Measurements from ENCODE around the gene LIG4. TPM values are rescaled to one million over a fixed set of nuclear protein-coding genes. Genes with fewer than 3 reads are reported as not detected.

LIG4 gene
- total RNA-seq: 18.8 and 19.2 TPM in 2 replicates
- polyA plus RNA-seq: 5.3 and 6.1 TPM in 2 replicates

GRCh38 chr13:108215436-108215835 lies at the start of gene LIG4:
LIG4 (minus strand) TSS chr13:108215536; CDS start chr13:108211268, 4,268 bp downstream.
- Histone ChIP-seq H4K20me1 (ENCODE audit: insufficient read depth, poor library complexity, severe bottlenecking) (no peaks in the 10 kb centered on the region), H3K9me3 (ENCODE audit: low read depth) (no peaks in the 10 kb centered on the region), H3K27me3 (no peaks in the 10 kb centered on the region), H3K9me2 (replicated peaks; ENCODE audit: insufficient read depth) (no peaks in the 10 kb centered on the region), H3K79me2 (peaks cover 37% of the 10 kb centered on the region), H3K36me3 (replicated peaks; ENCODE audit: insufficient read depth, low read depth) (no peaks in the 10 kb centered on the region), H2AFZ (peak within 1 kb of the TSS; percentile 64), H3K27ac (peak within 1 kb of the TSS; percentile 57), H3K4me2 (peak within 1 kb of the TSS; percentile 87), H3K4me3 (peak within 1 kb of the TSS; percentile 22), H3K4me1 (ENCODE audit: insufficient read depth) (peaks cover 22% of the 10 kb centered on the region)
- TF ChIP-seq CTCF (IDR thresholded peaks at IDR 0.05; ENCODE audit: poor library complexity) (no peak), EZH2 (IDR thresholded peaks at IDR 0.05; ENCODE audit: borderline replicate concordance) (no peak), EZH2phosphoT487 (IDR thresholded peaks at IDR 0.05; ENCODE audit: low read depth, severe bottlenecking, unreplicated experiment) (no peak)
- DNase-seq (ENCODE audit: low spot score): peak; percentile 98
- WGBS (ENCODE audit: low lambda C conversion rate, missing lambda C conversion rate): 0% methylated on average over 26 of the region's 26 CpGs

GRCh38 chr13:108263621-108264355 lies 48.5 kb upstream of the LIG4 start:
- no peak overlapping the region for H3K27ac ChIP-seq
- WGBS (ENCODE audit: low lambda C conversion rate, missing lambda C conversion rate): 90% methylated on average over 9 of the region's 9 CpGs
- H3K9me3 ChIP-seq (ENCODE audit: low read depth): no peaks in the 10 kb centered on the region
- no peaks in the 10 kb centered on the region for H3K4me1 ChIP-seq (ENCODE audit: insufficient read depth)
- H3K36me3 ChIP-seq (replicated peaks; ENCODE audit: insufficient read depth, low read depth): no peaks in the 10 kb centered on the region
- no peaks in the 10 kb centered on the region for H3K79me2 ChIP-seq
- H4K20me1 ChIP-seq (ENCODE audit: insufficient read depth, poor library complexity, severe bottlenecking): no peaks in the 10 kb centered on the region
- no peak for DNase-seq (ENCODE audit: low spot score)
- no peak overlapping the region for H3K4me2 ChIP-seq
- no peak overlapping the region for H3K4me3 ChIP-seq
- no peaks in the 10 kb centered on the region for H3K27me3 ChIP-seq
- no peak overlapping the region for H2AFZ ChIP-seq
- TF ChIP-seq CTCF (IDR thresholded peaks at IDR 0.05; ENCODE audit: poor library complexity) (no peak), EZH2phosphoT487 (IDR thresholded peaks at IDR 0.05; ENCODE audit: low read depth, severe bottlenecking, unreplicated experiment) (no peak), EZH2 (IDR thresholded peaks at IDR 0.05; ENCODE audit: borderline replicate concordance) (no peak)
- H3K9me2 ChIP-seq (replicated peaks; ENCODE audit: insufficient read depth): no peaks in the 10 kb centered on the region

- H4K20me1 ChIP-seq (ENCODE audit: insufficient read depth, poor library complexity, severe bottlenecking): no peaks in the 10 kb centered on the region
- H3K4me2 ChIP-seq: no peak overlapping the region
- no peak for TF ChIP-seq CTCF (IDR thresholded peaks at IDR 0.05; ENCODE audit: poor library complexity)
- no peak for TF ChIP-seq EZH2phosphoT487 (IDR thresholded peaks at IDR 0.05; ENCODE audit: low read depth, severe bottlenecking, unreplicated experiment)
- TF ChIP-seq EZH2 (IDR thresholded peaks at IDR 0.05; ENCODE audit: borderline replicate concordance): no peak
- DNase-seq (ENCODE audit: low spot score): no peak
- H3K79me2 ChIP-seq: no peaks in the 10 kb centered on the region
- no peaks in the 10 kb centered on the region for H3K27me3 ChIP-seq
- WGBS (ENCODE audit: low lambda C conversion rate, missing lambda C conversion rate): 77% methylated on average over 2 of the region's 2 CpGs
- no peaks in the 10 kb centered on the region for H3K36me3 ChIP-seq (replicated peaks; ENCODE audit: insufficient read depth, low read depth)
- no peak overlapping the region for H3K4me3 ChIP-seq
- no peaks in the 10 kb centered on the region for H3K9me3 ChIP-seq (ENCODE audit: low read depth)
- no peak overlapping the region for H3K27ac ChIP-seq
- no peaks in the 10 kb centered on the region for H3K9me2 ChIP-seq (replicated peaks; ENCODE audit: insufficient read depth)
- H3K4me1 ChIP-seq (ENCODE audit: insufficient read depth): no peaks in the 10 kb centered on the region
- no peak overlapping the region for H2AFZ ChIP-seq
These were observed 41.9 kb upstream of the LIG4 start for GRCh38 chr13:108257248-108257647.

Measured in hepatocyte (in vitro differentiated cells).